ENCODE results near the gene BRIX1.

The BRIX1 gene

DNA sequence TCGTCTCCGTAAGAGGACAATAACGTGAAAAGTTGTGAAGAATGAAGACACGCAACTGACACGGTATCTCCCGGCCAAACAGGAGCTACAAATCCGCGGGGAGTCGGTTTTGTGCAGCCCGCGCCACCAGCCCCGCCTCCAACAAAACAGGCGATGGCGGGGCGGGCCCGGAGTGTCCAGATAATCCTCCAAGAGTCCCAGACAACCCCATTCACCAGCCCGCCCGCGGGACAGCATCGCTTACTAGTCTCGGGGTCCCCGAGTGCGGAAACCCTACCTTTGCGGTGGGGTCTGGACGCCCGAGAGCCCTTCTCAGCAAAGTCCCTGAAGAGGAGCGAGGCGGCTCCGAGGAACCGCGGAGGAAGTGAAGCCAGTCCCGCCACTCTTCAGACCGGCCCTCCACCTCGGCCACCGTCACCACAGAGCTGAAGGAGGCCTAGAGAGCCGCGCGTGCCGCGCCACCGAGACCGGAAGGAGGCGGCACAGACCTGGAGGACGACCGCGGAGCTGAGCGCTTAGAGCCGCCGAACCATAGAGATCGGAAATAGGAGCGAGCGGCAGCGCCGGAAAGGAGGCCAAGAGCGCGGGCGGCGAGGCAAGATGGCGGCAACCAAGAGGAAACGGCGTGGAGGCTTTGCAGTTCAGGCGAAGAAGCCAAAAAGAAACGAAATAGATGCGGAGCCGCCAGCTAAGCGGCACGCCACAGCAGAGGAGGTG, at the start of gene BRIX1, which contains the start of gene RAD1:
Gene BRIX1, plus strand, starts transcription at position 573 of the 717 bp plus-strand sequence. Its CDS starts 28 bp downstream, at position 601.
Gene RAD1, minus strand, starts transcription at position 366 of the 717 bp plus-strand sequence. CDS start 612 bp downstream, outside the sequence.
- no peak for FAIRE-seq

- FAIRE-seq, result no peak
Observed at GRCh38 chr5:34866989-34867471, 48.5 kb upstream of the BRIX1 start.

GRCh38 chr5:34867660-34868059, 47.9 kb upstream of the BRIX1 start:
- no peak for FAIRE-seq

DNA sequence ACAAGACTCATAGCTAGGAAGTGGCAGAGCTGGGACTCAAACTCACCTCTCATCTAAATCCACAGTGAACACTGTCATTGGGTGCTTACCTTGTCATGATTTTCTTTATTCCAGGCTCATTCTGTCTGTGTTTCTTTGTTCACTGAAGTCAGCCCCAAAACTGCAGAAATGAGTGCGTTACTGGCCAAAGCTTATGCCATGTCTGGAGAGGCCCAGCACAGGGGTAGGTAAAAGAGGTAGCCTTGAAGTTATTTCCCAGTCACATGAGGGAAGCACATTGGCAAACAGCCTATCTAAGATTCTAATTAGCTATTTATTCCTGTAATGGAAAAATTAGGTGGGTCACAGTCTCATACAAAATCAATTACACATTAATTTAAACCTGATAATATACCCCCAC, 46.7 kb upstream of the BRIX1 start:
- no peak for FAIRE-seq

DNA sequence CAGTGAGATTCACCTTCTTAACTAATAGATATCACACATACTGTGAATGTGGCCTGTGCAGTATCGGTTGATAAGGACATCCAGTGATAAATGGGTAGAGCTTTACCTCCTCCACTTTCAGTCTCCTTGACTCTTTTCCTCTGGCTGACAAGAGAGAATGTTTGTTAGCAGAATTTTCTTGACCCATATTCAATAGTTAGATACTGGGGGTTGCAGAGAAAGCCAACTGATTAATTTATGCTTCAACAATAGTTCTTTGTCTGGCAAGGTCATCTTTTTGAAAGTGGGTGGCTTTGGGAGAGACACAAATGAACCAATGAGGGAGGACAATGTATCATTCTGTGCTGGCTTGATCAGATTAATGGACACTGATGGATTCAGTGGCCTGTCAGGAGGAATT, 46.3 kb upstream of the BRIX1 start:
- FAIRE-seq, result no peak

- no peak for FAIRE-seq
Observed at GRCh38 chr5:34870382-34870781, 45.1 kb upstream of the BRIX1 start.

DNA sequence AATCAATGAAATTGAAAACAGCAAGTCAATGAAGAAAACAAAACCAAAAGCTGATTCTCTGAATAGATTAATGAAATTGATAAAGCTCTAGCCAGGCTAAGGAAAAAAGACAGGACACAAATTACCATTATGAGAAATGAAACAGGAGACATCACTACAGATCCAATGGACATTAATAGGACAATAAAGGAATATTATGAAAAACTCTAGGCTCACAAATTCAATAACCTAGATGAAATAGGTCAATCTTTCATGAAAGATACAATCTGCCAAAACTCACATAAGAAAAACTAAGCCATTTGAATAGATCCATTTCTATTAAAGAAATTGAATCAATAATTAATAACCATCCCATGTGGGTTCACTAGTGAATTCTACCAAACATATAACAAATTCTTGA, 39.2 kb upstream of the BRIX1 start:
- no peak for FAIRE-seq

DNA sequence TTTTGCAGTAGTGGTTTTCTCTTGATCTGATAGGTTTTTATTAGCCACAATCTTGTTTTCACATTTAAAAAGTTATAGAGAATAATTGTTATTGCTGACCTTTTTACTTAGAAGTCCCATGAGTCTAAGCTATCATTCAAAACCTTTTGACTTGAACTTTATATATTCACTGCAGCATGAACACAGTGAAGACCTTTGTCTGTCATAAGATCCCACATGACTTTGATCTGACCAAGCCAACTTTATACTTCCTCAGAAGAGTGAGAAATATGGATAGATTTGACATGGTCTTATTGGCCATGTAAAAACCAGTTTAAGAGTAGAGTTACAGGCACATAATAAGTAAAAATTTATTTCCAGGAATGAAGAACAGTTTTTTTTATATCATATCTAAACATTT, 34.3 kb upstream of the BRIX1 start:
- FAIRE-seq, result no peak

- no peak for FAIRE-seq
Observed at GRCh38 chr5:34886392-34887119, 29.0 kb upstream of the BRIX1 start.

DNA sequence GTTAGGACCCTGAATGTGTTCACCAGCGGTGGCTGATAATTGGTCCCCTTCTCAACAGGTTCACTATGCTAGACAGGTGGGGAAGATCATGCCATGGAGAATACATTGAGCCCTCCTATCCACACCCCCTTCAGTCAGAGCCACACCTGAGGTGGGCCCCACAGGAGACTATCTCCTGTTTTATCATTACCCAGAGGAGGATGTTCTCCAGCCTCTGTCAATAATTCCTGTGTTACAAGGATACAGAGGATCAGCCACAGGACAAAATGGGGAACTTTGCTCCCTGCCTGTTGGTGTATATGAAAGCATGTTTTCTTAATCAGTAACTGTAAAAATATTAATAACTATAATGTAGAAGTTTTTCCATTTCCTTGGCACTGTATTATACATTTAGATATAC, 26.1 kb upstream of the BRIX1 start:
- FAIRE-seq, result no peak

DNA sequence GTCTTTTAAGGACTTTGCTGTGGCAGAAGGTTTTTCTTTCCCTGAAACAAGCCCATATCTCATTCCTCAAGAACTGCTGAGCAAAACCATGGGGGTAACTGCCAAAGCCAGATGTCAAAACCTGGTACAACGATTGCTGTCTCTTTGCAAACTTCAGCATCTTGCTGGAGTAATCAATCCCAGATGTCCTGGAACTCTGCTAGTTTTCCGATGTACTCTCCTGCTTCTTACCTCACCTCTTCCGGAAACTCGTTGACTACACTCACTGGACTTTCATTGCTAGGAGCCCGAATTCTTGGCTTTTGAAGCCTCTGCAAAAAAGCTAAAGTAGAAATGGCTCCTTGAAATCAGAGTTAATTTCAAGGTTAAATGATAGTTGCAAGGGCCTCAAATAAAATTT, 23.5 kb upstream of the BRIX1 start:
- no peak for FAIRE-seq

DNA sequence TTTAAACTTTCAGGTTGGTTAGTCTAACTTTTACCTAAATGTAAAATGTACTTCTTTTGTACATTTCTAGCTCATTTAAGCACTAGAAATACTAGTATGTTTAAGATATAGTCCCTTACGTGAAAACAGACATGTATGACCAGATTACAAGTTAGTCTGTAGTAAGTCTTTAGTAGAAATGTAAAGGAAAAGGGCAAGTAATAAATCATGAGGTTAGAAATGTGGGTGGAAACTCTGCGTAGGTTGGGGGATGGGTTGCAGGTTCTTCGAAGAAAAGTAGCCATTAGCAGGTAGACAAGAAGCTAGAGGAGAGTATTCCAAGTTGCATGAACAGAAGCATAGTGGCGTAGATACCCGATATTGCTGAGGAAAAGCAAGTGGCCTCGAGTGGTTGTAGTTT, 23.1 kb upstream of the BRIX1 start:
- no peak for FAIRE-seq

GRCh38 chr5:34894716-34895115, 20.8 kb upstream of the BRIX1 start:
- FAIRE-seq, result no peak

DNA sequence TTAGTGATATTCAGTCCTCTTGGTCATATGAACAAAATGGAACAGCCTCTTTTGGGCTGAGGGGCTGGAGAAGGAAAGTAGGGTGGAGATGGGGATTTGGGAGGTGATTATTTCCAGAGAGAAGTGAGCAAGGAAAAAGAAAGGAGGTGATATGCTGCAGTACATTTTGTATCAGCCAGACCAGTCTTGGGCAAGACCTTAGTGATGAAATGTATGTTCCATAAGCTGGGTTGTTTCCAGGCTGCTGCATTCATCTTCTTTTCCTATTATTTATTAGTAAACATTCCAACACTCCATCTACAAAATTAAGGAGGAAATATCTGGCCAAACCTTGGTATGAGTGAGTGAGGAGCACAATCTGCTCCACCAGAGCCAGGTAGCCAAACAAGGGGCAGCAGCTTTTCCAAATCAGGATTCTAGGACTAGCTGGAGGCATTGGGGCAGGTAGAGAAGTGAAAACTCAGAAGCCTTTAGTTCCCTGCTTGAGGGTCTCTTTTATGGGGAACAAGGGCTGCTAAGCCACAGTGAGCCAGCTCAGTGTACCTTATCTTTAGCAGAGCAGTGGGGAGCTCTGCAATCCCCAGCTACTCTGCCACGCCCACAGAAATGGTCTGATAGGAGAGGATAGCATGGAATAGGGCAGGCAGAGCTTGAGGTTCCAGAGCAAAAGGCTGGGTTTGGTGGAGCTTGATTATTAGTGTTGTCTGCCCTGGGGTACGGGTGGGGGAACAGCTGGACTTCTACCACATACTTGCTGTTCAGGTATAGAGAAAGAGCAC, 19.7 kb upstream of the BRIX1 start:
- no peak for FAIRE-seq

DNA sequence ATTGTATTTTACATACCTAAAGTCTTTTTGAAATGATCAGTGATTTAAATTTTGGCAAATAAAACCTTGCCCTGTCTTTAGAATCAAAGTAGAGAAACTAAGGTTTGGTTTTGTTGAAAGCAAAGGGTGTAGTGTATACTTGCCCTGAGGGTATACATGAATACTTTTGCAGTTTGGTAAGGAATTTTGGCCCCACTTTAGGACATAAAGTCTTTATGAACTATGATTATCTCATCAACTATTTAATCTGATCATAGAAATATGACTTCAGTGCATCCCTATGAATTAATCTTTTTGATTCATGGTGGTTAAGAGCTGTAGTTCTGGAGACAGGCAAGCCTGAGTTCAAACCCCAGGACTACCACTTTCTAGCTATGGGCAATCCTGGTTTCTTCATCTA, 17.9 kb upstream of the BRIX1 start:
- FAIRE-seq, result no peak

GRCh38 chr5:34898258-34898895, 17.1 kb upstream of the BRIX1 start:
- no peak for FAIRE-seq

- no peak for FAIRE-seq
Observed at GRCh38 chr5:34899066-34899465, 16.4 kb upstream of the BRIX1 start.

- FAIRE-seq, result no peak
Observed at GRCh38 chr5:34900652-34901051, 14.9 kb upstream of the BRIX1 start.

DNA sequence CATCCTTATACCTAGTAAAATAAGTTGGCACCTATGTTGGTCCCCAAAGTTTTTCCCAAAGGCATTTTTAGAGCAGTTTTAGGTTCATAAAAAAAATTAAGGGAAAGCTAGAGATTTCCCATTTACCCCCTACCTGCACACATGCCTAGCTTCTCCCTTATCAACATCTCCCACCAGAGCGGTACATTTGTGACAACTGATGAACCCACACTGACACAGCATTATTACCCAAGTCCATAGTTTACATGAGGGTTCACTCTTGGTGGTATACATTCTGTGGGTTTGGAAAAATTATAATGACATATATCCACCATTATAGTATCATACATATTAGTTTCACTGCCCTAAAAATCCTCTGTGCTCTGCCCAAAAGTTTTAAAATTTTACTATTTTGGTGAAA, 12.3 kb upstream of the BRIX1 start:
- FAIRE-seq, result no peak

DNA sequence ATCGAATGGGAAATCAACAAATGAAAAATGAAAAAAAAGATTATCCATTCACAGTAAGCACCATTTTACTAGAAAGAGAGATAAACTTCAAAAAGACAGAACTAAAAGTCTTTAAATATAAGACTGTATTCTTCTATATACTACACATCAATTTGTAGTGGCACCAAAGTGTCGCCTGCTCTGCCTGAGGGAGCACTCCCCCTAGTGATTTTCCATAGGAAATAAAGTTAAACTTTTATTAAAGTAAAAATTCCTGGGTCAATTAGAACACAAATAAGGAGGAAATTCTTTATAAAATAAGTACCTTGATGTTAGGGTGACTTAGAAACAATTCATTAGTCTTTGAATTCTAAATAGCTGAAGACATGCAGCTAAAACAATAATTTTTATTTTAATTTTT, 9.9 kb upstream of the BRIX1 start:
- no peak for FAIRE-seq

DNA sequence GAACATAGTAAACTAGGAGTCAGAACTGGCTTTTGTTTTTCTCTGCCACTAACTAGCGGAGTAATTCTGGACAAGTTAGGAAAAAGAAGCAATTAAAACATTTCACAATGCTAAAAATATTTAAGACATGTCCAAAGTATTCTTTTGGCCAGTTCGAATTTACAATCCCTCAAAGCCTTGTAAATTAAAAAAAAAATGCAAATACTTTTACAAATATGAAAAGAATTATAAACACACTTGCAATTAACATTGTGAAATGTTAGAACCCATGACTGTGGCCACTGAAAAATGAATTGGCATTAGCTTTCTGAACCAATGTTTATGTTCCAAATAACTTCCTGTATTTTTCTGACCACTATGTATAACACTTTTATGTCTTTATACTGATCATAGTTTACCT, 2.4 kb upstream of the BRIX1 start:
- FAIRE-seq, result no peak

DNA sequence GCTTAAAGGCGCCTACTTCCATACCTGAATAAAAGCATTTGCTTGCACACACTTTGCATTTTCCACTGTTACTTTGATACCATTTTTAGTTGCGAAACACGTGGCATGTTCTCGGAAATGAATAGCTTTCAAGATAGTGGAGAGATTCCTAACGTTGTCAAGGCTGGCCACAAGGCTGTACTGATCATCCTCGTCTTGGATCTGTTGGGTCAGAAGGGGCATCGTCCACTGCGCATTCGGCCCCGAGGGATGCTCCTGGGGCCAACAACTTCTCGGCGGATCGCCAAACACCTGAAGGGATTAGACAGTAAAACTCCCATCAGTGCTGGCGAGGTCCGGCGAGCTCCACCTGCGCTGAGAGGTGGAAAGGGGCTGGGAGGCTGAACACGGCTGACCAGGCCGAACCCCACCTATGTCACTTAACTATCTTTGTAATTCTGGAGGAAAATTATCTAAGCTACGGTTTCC, 806 bp upstream of the BRIX1 start:
- no peak for FAIRE-seq

GRCh38 chr5:34915856-34916192, 313 bp downstream of the BRIX1 start:
- no peak for FAIRE-seq

Measured in colon (tissue), 2 donors.